Epidermal melanocyte (primary cell): ENCODE data around the gene SPATA46.
"Not testable (repeated sequence)": the region's sequence is repeated elsewhere in the genome, so short reads cannot be mapped to it uniquely, and the experiment has no call there.

Source experiments
- DNase-seq: peaks from one replicate; pipeline ENCODE4 v3.0.0; 2011; ENCODE audit warnings: low spot score; ENCODE audit not compliant: insufficient read length

Gene SPATA46

DNA sequence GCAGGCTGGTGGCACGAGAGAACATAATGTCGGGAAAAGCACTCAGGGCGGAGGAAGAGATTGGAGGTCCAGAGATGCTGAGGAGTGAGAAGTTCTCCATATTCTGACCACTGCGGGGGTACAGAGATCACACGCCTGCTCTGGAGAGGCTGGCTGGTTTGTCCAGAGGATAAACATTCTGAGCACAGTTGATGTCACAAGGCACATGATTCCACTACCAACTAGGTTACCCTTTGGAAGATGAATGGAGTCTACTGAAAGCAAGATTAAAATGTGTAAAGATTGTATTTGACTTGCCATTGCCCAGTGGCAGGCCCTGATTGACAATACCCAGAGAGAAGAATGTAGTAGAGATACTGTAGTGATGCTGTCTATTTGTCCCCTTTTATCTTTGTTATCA lies at the start of gene SPATA46:
Gene SPATA46 (minus strand): TSS at position 164 of the 400 bp plus-strand sequence. CDS start 64 bp downstream, at position 100.
- DNase-seq, result no peak

- no peak for DNase-seq
Observed at GRCh38 chr1:162422662-162423375, 46.2 kb upstream of the SPATA46 start.

DNA sequence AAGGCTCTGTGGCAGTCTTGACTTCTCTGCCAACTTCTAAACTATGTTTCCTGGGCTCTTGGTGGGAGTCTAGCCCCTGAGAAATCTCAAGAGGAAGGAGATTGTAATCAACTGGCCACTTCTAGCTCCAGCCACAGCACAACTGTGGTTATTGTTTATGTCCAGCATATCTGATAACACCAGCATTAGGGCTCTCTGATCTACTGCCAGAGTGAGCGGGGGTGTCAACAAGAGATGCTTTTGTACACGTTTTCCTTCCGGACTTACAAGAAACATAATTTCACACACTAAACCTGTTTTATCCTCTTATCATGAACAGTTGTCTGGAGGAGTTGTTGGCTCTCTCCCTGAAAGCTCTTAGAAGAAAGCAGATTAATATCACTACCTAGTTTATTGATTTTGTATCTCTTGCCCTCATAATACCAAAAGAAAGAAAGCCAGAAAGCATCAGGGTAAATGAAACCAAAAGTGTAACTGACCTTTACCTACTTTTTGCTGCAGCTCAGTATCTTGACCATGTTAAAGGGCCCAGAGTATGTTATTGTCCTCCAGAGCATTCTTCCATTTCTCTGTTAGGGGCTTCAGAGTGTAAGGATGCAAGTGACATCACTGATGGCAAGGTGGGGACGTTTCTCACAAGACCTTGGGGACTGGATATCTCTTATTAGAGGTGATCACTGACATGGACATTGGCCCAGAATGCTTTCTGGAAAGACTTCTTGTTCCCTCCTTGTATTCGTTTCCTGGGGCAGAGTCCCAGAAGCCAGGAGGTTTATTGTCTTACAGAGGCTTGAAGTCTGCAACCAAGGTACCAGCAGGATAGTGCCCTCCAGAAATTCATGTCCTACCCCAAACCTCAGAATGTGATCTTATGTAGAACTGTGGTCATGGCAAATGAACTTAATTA lies 44.9 kb upstream of the SPATA46 start:
- no peak for DNase-seq

GRCh38 chr1:162420120-162420519 lies 43.5 kb upstream of the SPATA46 start:
- no peak for DNase-seq

- not testable (repeated sequence) for DNase-seq
Observed at GRCh38 chr1:162419450-162419931, 42.8 kb upstream of the SPATA46 start.

DNA sequence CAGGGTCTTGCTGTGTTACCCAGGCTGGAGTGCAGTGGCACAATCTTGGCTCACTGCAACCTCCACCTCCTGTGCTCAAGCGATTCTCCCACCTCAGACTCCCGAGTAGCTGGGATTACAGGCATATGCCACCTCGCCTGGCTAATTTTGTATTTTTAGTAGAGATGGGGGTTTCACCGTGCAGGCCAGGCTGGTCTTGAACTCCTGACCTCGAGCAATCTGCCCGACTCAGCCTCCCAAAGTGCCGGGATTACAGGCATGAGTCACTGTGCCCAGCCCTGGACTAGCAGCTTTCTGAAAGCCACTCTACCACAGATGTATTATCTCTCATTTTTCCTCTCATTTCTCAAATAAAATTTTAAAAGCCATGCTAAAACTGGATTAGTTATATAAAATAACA lies 41.9 kb upstream of the SPATA46 start:
- DNase-seq, result not testable (repeated sequence)

DNA sequence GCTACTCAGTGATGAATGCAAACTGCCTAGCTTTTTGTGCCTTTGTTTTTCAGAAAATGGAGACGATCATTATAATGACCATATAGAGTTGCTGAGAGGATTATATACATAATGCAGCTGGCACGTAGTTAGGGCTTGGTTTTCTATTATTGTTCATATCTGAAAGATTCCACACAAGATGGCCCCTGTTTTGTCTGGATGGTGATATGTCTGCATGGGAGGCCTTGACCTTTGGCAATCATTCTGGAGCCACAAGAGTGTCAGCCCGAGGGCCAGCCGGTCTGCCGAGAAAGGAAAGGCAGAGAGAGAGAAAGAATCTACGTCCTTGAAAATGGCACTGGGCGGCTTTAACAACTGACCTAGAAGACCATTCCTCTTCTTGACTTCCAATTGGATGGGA lies 41.0 kb upstream of the SPATA46 start:
- DNase-seq, result no peak

DNA sequence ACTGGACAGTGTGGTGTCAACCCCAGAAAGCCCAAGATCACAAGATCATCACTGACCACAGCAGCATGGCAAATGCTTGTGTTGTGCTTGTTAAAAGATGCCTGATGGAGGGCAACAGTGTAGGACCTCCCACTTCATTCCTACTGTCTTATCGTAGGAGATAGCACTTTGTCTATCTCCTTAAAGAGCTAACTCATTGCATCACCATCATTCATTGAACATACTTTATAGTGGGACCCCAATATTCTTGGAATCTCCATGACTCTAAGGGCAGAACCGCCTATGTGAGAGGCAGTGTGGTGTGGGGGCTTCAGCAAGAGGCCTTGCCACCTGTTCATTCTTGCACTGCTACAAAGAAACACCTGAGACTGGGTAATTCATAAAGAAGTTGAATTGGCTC lies 40.3 kb upstream of the SPATA46 start:
- no peak for DNase-seq

DNA sequence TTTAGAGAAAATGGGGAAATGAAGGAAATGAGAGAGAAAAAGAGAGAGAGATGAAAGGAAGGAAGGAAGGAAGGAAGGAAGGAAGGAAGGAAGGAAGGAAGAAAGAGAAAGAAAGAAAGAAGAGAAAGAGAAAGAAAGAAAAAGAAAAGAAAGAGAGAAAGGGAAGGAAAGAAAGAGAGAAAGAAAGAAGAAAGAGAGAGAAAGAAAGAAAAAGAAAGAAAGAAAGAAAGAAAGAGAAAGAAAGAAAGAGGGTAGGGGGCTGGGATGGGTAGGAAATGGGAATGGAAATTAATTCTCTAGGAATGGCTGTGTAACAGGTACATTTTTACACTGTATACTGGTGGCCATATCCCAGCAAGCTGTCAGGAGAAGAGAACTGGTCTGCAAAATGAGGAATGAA lies 39.6 kb upstream of the SPATA46 start:
- DNase-seq, result no peak

GRCh38 chr1:162412002-162412401 lies 35.3 kb upstream of the SPATA46 start, which contains the start of gene SH2D1B:
SH2D1B (minus strand) TSS chr1:162412136; CDS start chr1:162412016, 120 bp downstream.
- DNase-seq, result no peak

DNA sequence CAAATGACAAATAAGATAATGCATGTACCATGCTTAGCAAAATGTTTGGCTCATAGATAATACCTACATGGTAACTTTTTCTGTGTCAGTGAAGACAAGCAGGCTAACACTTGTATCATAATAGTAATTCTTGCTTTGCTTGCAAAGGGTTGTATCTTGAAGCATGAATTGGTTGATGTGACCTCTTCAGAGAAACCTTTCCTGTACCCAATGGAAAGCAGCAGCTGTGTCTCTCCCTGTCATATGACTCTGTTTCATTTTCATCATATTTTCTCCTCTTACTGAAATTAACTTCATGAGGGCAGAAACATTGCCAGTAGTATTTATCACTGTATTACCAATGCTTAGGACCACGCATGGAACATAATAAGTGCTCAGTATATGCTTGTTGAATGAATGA lies 30.9 kb upstream of the SPATA46 start:
- DNase-seq, result no peak

- no peak for DNase-seq
Observed at GRCh38 chr1:162406811-162407210, 30.2 kb upstream of the SPATA46 start.

GRCh38 chr1:162405800-162406199 lies 29.1 kb upstream of the SPATA46 start:
- no peak for DNase-seq

- no peak for DNase-seq
Observed at GRCh38 chr1:162404550-162405160, 28.0 kb upstream of the SPATA46 start.

DNA sequence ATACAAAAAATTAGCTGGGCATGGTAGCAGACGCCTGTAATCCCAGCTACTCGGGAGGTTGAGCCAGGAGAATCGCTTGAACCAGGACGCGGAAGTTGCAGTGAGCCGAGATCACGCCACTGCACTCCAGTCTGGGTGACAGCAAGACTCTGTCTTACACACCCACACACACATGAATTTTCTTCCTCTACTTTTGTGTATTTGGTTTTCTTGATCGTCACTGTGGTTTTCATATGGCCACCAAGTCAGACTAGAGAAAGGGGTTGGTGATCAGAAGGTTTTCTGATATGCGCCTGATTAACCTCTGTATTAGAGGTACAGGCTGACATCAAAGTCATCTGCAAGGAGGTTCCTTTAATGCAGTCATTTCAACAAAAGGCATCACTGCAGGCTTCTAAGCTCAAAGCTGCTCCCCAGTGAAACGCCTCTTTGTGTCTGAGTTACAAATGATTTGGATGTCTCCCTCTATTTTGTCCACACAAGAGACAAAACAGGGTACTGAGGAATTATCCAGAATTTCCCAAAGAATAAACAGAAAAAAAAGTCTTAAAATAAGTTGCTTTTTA lies 24.2 kb upstream of the SPATA46 start:
- no peak for DNase-seq

DNA sequence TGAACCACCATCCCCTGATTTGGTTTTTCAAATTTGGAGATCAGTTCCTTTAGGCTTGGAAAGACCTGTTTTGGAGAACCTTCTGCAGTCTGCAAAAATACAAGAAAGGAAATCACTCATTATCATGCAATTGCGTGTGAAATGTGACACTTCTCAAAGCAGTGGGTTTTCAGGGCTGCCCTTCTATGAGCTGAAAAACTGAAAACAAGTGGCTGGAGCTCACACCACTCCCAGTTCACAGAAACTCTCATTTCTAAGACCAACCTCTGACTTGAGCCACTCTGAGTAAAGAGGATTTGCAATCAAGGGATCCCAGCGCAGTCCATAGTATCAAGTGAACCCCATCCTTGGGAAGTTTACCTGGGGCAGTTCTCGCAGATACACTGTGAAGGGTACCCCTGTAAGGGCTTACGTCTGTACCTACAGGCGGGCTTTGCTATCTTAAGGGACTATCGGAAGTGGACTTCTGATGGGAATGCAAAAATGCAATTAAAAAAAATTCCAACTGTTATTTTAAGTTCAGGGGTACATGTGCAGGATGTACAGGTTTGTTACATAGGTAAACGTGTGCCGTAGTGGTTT lies 22.4 kb upstream of the SPATA46 start:
- DNase-seq, result no peak

DNA sequence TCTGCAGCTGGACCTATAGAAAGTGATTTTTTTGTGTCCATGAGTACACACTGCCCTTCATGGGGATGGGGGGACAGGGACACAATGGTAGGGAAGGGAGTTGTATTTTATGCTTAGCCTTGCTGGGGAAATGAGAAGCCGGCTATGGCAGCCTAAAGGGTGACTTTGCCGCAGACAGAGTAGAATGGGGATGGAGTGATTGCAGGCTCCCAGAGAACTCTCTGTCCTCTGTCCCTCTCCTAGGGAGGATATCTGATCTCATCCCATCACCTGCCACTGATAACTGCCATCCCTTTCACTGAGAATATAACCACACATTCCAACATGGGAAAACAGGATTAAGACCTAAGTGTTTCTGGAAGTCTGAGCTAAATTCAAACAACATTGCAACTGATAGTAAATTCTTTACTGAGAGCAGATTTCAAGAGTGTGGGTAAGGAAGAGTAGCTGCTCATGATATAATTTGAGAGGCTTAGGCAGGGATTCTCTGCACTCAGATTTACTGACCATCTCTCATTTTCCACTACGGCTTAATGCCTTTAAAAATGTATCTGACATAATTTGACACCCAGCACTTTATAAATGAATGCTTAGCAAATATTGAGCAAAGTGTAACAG lies 21.4 kb upstream of the SPATA46 start:
- no peak for DNase-seq

DNA sequence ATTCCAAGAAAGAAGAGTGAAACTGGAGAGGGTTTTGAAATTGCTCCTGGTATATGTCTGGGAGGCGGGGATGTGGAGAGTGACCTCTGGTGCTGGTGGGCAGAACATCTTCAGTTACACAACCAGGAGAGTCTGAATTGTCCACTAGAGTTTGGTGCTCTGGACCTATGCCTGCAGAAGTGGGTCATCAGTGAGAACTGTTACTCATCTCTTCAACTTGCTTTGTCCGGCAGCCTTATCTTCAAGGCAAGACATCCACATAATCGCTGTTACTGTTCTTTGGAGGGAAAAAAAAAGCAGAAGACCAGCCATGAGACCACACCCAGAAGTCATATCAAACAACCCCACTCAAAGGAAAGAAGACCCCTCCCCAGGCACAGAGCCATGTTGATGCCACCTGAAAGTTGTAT lies 20.4 kb upstream of the SPATA46 start:
- DNase-seq, result no peak

DNA sequence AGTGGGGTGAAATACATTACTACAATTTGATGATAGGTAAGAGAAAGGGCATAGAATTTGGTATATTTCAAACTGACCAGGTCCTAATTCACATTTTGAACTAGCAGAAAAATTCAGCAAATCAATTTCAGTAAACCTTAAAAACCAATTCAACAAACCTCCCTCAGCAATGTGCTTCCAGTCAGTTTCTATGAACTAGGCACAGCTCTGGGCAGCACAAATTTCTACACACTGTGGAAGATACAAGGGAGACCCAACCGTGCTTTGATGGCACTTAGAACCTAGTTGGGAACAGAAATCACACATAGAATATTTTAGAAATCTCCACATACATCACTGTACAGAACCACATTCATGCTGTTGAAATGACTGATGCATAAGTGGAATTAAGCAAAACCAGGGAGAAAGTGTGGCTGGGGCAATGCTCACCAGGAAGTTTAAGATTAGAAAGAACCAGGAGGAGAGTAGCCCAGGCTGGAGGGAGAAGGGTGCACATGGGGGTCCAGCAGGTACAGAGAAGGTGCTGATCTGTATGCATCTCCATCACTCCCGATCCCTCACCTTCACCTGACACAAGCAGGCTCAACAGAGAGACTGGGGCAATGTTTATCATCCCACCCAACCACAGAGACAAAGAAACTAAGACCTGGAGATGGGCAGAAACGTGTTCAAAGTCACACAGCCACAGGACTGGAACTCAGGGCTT lies 19.7 kb upstream of the SPATA46 start:
- DNase-seq, result no peak
